ENCODE results near the gene PER1. TPM values are rescaled to one million over a fixed set of nuclear protein-coding genes. Genes with fewer than 3 reads are reported as not detected.

The PER1 gene
- total and polyA plus RNA-seq, 2 of the 13 experiments (the other 11 are each of a cell fraction or from before 2014, with no cell fraction given): 2.6 to 3.6 TPM

GRCh38 chr17:8117367-8117979 is 34.7 kb downstream of the PER1 start (continued):
- TF ChIP-seq KIAA2018 (CRISPR knock-in tag; IDR thresholded peaks at IDR 0.05; ENCODE audit: borderline replicate concordance): no peak
- peak; percentile 53 for TF ChIP-seq BHLHE40 (IDR thresholded peaks at IDR 0.05; ENCODE audit: low read length)
- no peak for TF ChIP-seq ATF7 (IDR thresholded peaks at IDR 0.05)
- no peak for TF ChIP-seq ATF7 (CRISPR knock-in tag; IDR thresholded peaks at IDR 0.05)
- TF ChIP-seq PAX8 (CRISPR knock-in tag; IDR thresholded peaks at IDR 0.05; ENCODE audit: borderline replicate concordance): no peak
- TF ChIP-seq ZNF607 (CRISPR knock-in tag; IDR thresholded peaks at IDR 0.05; ENCODE audit: borderline replicate concordance): no peak
- no peak for TF ChIP-seq CENPT (CRISPR knock-in tag; IDR thresholded peaks at IDR 0.05; ENCODE audit: low read depth)
- no peak for TF ChIP-seq BCL6 (CRISPR knock-in tag; IDR thresholded peaks at IDR 0.05)
- peak; percentile 17; the same call in 1 of the 2 replicates for TF ChIP-seq PATZ1 (CRISPR knock-in tag; IDR thresholded peaks at IDR 0.05)

All from HepG2 (cell line).